ENCODE results near the gene ATF7. TPM values are rescaled to one million over a fixed set of nuclear protein-coding genes. Genes with fewer than 3 reads are reported as not detected.

ATF7 gene
- total RNA-seq, 3 donors from 2014 or later: 31.4 to 34.1 (median 33.4) TPM

GRCh38 chr12:53502331-53502730 is 123.9 kb downstream of the ATF7 start:
- no peaks in the 10 kb centered on the region for H3K9me3 ChIP-seq
- H3K4me3 ChIP-seq: peak overlapping the region in 2 of 3 donors; percentile 63 to 70
- DNase-seq (ENCODE audit: low spot score in 2 of 2): no peak
- H3K4me1 ChIP-seq: peaks cover 7 to 8% of the 10 kb centered on the region in 2 donors
- peak overlapping the region; percentile 99 to 100 for H3K27ac ChIP-seq
- intact Hi-C loops (cut with DNase I; ENCODE audit: low total_unique reads): no loop called here
- no peaks in the 10 kb centered on the region for H3K27me3 ChIP-seq
- no peak for TF ChIP-seq POLR2A (IDR thresholded peaks at IDR 0.05)
- no peak for TF ChIP-seq POLR2AphosphoS5 (IDR thresholded peaks at IDR 0.05)
- TF ChIP-seq CTCF (IDR thresholded peaks at IDR 0.05): no peak
- H3K36me3 ChIP-seq: no peaks in the 10 kb centered on the region

- TF ChIP-seq POLR2AphosphoS5 (IDR thresholded peaks at IDR 0.05) (no peak), POLR2A (IDR thresholded peaks at IDR 0.05) (no peak), CTCF (IDR thresholded peaks at IDR 0.05) (no peak)
- Histone ChIP-seq H3K36me3 (no peaks in the 10 kb centered on the region), H3K27ac (peak overlapping the region; percentile 99 to 100), H3K9me3 (no peaks in the 10 kb centered on the region), H3K4me1 (peaks cover 7 to 8% of the 10 kb centered on the region in 2 donors), H3K4me3 (peak overlapping the region; percentile 63 to 70 (median 66)), H3K27me3 (no peaks in the 10 kb centered on the region)
- intact Hi-C loops (cut with DNase I; ENCODE audit: low total_unique reads): no loop called here
- no peak for DNase-seq (ENCODE audit: low spot score in 2 of 2)
These were observed 124.5 kb downstream of the ATF7 start for GRCh38 chr12:53501615-53502181.

GRCh38 chr12:53500776-53501614 is 125.2 kb downstream of the ATF7 start, which contains the start of gene TARBP2:
Gene TARBP2, plus strand, starts transcription at chr12:53501283. Its CDS starts 126 bp downstream, at chr12:53501409.
- DNase-seq (ENCODE audit: low spot score in 2 of 2): peak; percentile 100
- intact Hi-C loops (cut with DNase I; ENCODE audit: low total_unique reads): no loop called here
- Histone ChIP-seq H3K4me3 (peak within 1 kb of the TSS; percentile 63 to 70 (median 66)), H3K36me3 (no peaks in the 10 kb centered on the region), H3K27ac (peak within 1 kb of the TSS; percentile 99 to 100), H3K9me3 (no peaks in the 10 kb centered on the region), H3K4me1 (peaks cover 7 to 8% of the 10 kb centered on the region in 2 donors), H3K27me3 (no peaks in the 10 kb centered on the region)
- peak; percentile 64 to 80 (median 69) for TF ChIP-seq POLR2AphosphoS5 (IDR thresholded peaks at IDR 0.05)
- TF ChIP-seq CTCF (IDR thresholded peaks at IDR 0.05): no peak
- no peak for TF ChIP-seq POLR2A (IDR thresholded peaks at IDR 0.05)

- H3K36me3 ChIP-seq: no peaks in the 10 kb centered on the region
- peaks cover 7 to 8% of the 10 kb centered on the region in 2 donors for H3K4me1 ChIP-seq
- intact Hi-C loops (cut with DNase I; ENCODE audit: low total_unique reads): no loop called here
- DNase-seq (ENCODE audit: low spot score in 2 of 2): peak in 1 of 2 donors; percentile 81
- no peaks in the 10 kb centered on the region for H3K27me3 ChIP-seq
- peak; percentile 62 to 96 (median 85) for TF ChIP-seq POLR2AphosphoS5 (IDR thresholded peaks at IDR 0.05)
- no peak for TF ChIP-seq CTCF (IDR thresholded peaks at IDR 0.05)
- peak; percentile 96 for TF ChIP-seq POLR2A (IDR thresholded peaks at IDR 0.05)
- peak overlapping the region; percentile 99 to 100 for H3K27ac ChIP-seq
- H3K4me3 ChIP-seq: peak overlapping the region; percentile 63 to 70 (median 66)
- no peaks in the 10 kb centered on the region for H3K9me3 ChIP-seq
These were observed 125.9 kb downstream of the ATF7 start for GRCh38 chr12:53500142-53500775.

Data from breast epithelium (tissue), 4 donors.